Omental fat pad (tissue), 4 donors: ENCODE data around the gene NPC1. TPM values are rescaled to one million over a fixed set of nuclear protein-coding genes. Genes with fewer than 3 reads are reported as not detected.

Experiments used
- ATAC-seq: fragments of 150-250 bp; one replicate; pipeline ENCODE4 v1.9.1; 2016; ENCODE audit warnings: mild to moderate bottlenecking, moderate library complexity; ENCODE audit not compliant: low FRiP score
- DNase-seq: peaks from one replicate; pipeline ENCODE4 v3.0.0-alpha.2; 2019; ENCODE audit warnings: low spot score
- total RNA-seq, 4 donors: library from RNA; depleted of rRNA; stranded (reverse); fragments of >200 nt; gene quantifications; one replicate each; pipeline ENCODE4 v1.1.0, GENCODE V29; 2016
- TF ChIP-seq, protein P1 (sequence below), 3 donors: fragments of 450-650 bp; IDR thresholded peaks; one replicate each; pipeline ENCODE4 v1.5.1; 2016 to 2017; ENCODE audit warnings: antibody characterized with exemption in 3 of 3, mild to moderate bottlenecking in 3 of 3, moderate library complexity in 2 of 3

The NPC1 gene
- total RNA-seq, 4 donors from 2014 or later = 49.3 to 116 (median 54.7) TPM

DNA sequence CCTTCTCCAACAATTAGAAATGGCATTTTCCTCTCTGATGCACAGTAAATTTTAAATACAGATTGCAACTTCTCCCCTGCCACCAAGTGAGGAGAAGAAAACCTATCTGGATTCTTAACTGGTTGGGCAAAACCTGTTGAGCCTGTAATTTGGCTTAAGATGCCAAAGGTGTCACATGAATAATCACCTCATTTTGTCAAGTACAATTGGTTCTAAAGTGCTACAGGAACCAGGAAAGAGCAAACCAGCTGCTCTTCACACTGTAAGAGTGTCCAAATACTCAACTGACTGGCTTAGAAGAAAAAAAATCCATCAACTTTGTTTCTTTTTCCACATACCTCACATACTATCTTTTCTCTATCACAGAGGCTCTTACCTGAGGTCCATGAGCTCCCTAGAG is 35.4 kb downstream of the NPC1 start:
- DNase-seq (no peak), ATAC-seq (no peak)
- TF ChIP-seq, protein P1, sequence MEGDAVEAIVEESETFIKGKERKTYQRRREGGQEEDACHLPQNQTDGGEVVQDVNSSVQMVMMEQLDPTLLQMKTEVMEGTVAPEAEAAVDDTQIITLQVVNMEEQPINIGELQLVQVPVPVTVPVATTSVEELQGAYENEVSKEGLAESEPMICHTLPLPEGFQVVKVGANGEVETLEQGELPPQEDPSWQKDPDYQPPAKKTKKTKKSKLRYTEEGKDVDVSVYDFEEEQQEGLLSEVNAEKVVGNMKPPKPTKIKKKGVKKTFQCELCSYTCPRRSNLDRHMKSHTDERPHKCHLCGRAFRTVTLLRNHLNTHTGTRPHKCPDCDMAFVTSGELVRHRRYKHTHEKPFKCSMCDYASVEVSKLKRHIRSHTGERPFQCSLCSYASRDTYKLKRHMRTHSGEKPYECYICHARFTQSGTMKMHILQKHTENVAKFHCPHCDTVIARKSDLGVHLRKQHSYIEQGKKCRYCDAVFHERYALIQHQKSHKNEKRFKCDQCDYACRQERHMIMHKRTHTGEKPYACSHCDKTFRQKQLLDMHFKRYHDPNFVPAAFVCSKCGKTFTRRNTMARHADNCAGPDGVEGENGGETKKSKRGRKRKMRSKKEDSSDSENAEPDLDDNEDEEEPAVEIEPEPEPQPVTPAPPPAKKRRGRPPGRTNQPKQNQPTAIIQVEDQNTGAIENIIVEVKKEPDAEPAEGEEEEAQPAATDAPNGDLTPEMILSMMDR (IDR thresholded peaks at IDR 0.05) = no peak

DNA sequence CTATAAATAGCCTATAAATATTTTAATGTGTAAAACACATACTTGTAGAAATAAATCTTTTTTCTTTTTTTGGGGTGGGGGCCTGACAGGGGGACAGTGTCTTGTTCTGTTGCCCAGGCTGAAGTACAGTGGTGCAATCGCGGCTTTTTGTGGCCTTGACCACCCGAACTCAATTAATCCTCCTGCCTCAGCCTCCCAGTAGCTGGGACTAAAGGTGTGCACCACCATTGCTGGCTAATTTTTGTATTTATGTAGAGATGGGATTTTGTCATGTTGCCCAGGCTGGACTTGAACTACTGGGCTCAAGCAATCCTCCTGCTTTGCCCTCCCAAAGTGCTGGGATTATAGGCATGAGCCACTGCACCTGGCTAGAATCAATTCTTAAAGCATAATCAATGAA is 37.6 kb downstream of the NPC1 start:
- no peak for DNase-seq
- TF ChIP-seq, protein P1 (IDR thresholded peaks at IDR 0.05) = no peak
- ATAC-seq = no peak

DNA sequence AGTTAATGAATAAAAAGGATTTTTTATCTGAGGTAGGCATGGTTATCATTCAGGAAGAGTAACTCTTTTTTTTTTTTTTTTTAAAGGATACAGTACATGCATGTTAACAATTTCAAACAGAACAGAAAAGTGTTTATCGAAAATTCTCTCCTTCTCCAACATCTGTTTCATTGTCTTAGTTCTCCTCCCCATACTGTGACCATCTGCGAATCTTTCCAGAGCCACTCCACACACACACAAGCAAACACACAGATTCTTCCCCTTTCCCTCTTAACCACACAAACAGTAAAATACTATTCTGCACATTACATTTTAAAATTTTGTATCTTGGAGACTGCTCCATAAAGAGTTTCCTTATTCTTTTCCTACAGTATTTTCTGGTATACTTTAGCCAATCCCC is 38.0 kb downstream of the NPC1 start:
- ATAC-seq = no peak
- TF ChIP-seq, protein P1 (IDR thresholded peaks at IDR 0.05) = no peak
- no peak for DNase-seq

DNA sequence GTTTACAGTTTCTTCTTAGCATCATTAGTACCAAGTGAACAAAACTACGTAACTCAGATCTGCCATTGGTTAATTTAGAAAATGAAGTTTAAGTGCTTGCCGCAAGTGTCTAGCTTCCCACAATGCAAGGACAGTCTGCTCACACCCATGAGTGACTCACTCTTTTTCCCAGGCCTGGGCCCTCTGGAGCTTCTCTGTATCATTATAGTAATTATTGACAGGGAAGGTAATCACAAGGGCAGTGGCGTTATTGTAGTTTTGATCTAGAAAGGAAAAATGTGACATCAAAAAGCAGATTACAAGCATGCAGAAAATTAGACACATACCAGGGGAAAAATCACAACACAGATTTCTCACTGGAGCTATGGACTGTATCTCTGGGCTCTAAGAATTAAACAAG is 38.5 kb downstream of the NPC1 start:
- DNase-seq (no peak), ATAC-seq (no peak)
- TF ChIP-seq, protein P1 (IDR thresholded peaks at IDR 0.05) = no peak

DNA sequence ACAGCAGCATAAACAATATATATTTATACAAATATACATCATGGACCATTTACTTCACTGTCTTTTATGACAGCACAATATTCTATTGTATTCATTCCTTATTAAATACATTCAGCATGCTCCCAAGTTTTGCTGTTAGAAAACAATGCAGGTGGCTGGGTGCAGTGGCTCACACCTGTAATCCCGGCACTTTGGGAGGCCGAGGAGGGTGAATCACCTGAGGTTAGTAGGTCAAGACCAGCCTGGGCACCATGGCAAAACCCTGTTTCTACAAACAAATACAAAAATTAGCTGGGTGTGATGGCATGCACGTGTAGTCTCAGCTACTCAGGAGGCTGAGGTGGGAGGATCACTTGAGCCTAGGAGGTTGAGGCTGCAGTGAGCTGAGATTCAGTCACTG is 39.0 kb downstream of the NPC1 start:
- DNase-seq (no peak), ATAC-seq (no peak)
- TF ChIP-seq, protein P1 (IDR thresholded peaks at IDR 0.05) = no peak

DNA sequence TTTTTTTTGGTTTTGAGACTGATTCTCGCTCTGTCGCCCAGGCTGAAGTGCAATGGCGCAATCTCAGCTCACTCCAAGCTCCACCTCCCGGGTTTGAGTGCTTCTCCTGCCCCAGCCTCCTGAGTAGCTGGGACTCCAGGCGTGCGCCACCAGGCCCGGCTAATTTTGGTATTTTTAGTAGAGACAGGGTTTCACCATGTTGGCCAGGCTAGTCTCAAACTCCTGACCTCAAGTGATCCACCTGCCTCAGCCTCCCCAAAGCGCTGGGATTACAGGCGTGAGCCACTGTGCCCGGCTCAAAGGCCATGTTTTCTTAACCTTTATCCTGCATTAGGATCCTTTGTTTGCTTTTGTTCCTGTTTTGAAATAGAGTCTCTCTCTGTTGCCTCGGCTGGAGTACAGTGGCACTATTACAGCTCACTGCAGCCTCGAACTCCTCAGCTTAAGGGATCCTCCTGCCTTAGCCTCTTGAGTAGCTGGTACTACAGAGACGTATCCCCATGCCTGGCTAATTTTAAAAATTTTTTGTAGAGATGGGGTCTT is 41.0 kb downstream of the NPC1 start:
- no peak for ATAC-seq
- DNase-seq = no peak
- TF ChIP-seq, protein P1 (IDR thresholded peaks at IDR 0.05) = no peak

DNA sequence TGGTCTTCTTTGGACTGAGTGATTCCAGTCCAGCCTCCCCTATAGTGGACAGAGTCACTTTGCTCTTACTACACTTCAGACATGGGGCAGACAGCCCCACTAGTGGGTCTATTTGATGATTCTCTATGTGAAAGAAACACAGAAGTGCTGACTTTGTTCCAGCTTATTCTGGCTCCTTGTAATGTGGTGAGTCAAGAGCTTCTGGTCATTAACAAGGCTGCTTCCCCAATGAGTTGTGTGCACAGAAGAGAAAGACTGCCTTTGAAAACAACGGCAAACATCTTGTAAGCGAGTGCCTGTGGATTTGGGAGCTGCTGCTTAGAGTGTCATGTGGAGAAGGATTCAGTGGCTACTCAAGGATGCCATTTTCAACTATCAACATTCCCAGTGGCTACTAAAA is 43.8 kb downstream of the NPC1 start:
- TF ChIP-seq, protein P1 (IDR thresholded peaks at IDR 0.05) = no peak
- ATAC-seq (no peak), DNase-seq (no peak)
